IPS-18a (cell line): ENCODE data around the gene TLL2.

Experiments used
- H3K27ac ChIP-seq: one replicate; pipeline ENCODE4 v1.5.1; 2013; ENCODE audit warnings: low read length
- H3K27me3 ChIP-seq: one replicate; pipeline ENCODE4 v1.6.1; 2013; ENCODE audit warnings: mild to moderate bottlenecking, low read length; ENCODE audit not compliant: control insufficient read depth, insufficient read depth
- H3K36me3 ChIP-seq: one replicate; pipeline ENCODE4 v1.6.1; 2013; ENCODE audit warnings: low read depth, low read length; ENCODE audit not compliant: control insufficient read depth
- H3K4me1 ChIP-seq: one replicate; pipeline ENCODE4 v1.6.1; 2013; ENCODE audit warnings: low read depth, low read length; ENCODE audit not compliant: control insufficient read depth
- H3K4me3 ChIP-seq: one replicate; pipeline ENCODE4 v1.5.1; 2013; ENCODE audit warnings: low read length
- H3K9ac ChIP-seq: one replicate; pipeline ENCODE4 v1.6.1; 2013; ENCODE audit warnings: mild to moderate bottlenecking, low read length, moderate library complexity
- H3K9me3 ChIP-seq: one replicate; pipeline ENCODE4 v1.6.1; 2013; ENCODE audit warnings: low read depth, low read length; ENCODE audit not compliant: control insufficient read depth

The TLL2 gene

DNA sequence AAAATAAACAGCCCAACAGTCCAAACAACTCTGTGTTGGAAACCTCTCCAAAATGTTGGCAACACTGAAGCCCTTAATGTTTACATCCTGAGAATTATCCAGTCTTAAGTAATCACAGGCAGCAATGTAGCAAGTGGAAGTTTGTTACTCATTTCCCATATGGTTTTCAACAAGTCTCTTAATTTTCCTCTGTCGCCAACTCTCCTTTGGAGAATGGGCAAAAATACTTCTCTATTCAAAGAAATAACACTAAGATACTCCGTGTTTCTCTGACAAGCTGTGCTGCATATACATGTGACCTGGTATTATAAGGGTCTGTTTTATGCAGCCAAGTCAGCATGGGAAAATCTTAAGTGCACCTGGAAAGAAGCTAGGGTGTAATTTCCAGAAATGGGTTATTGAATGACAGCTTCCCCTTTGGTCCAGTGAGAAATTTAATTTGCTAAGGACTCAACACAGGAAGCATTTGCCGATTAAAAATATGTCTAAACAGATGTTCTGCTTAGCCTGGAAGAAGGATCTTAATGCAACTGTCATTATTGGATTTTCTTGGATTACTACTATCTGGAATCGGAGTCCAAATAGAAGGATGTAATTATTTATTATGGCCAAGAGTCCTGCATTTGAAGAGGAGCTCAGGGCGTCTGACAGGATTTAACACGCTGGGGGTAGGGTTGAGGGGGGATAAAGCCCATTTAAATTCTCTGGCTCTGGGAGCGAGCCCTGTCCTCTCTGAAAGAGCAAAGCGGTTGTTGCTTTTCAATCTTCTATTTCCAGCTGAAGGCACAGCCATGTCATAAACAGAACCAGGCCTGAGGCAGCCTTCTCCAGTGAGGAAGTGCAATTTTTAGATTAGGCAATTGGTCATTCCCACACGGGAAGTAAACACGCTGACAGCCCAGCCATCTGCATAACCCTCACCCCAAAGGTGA is 73.1 kb downstream of the TLL2 start:
- Histone ChIP-seq H3K9me3 (no peaks in the 10 kb centered on the region), H3K9ac (no peak overlapping the region), H3K36me3 (no peaks in the 10 kb centered on the region), H3K4me1 (peaks cover 20% of the 10 kb centered on the region), H3K27ac (no peak overlapping the region), H3K4me3 (no peak overlapping the region), H3K27me3 (no peaks in the 10 kb centered on the region)

GRCh38 chr10:96439725-96440124 is 74.0 kb downstream of the TLL2 start:
- Histone ChIP-seq H3K4me3 (no peak overlapping the region), H3K9ac (no peak overlapping the region), H3K27me3 (no peaks in the 10 kb centered on the region), H3K9me3 (no peaks in the 10 kb centered on the region), H3K36me3 (no peaks in the 10 kb centered on the region), H3K27ac (no peak overlapping the region), H3K4me1 (peaks cover 20% of the 10 kb centered on the region)

GRCh38 chr10:96436035-96436434 is 77.7 kb downstream of the TLL2 start:
- Histone ChIP-seq H3K4me3 (no peak overlapping the region), H3K9ac (no peak overlapping the region), H3K4me1 (peaks cover 6% of the 10 kb centered on the region), H3K9me3 (no peaks in the 10 kb centered on the region), H3K27ac (no peak overlapping the region), H3K36me3 (no peaks in the 10 kb centered on the region), H3K27me3 (no peaks in the 10 kb centered on the region)

GRCh38 chr10:96431211-96431970 is 82.3 kb downstream of the TLL2 start:
- no peak overlapping the region for H3K27ac ChIP-seq
- no peak overlapping the region for H3K4me3 ChIP-seq
- no peaks in the 10 kb centered on the region for H3K9me3 ChIP-seq
- no peaks in the 10 kb centered on the region for H3K4me1 ChIP-seq
- no peaks in the 10 kb centered on the region for H3K36me3 ChIP-seq
- no peak overlapping the region for H3K9ac ChIP-seq
- no peaks in the 10 kb centered on the region for H3K27me3 ChIP-seq

GRCh38 chr10:96427291-96427690 is 86.4 kb downstream of the TLL2 start:
- H3K4me3 ChIP-seq = no peak overlapping the region
- no peaks in the 10 kb centered on the region for H3K36me3 ChIP-seq
- no peaks in the 10 kb centered on the region for H3K27me3 ChIP-seq
- H3K4me1 ChIP-seq = no peaks in the 10 kb centered on the region
- no peak overlapping the region for H3K9ac ChIP-seq
- no peaks in the 10 kb centered on the region for H3K9me3 ChIP-seq
- H3K27ac ChIP-seq = no peak overlapping the region

- H3K27ac ChIP-seq = no peak overlapping the region
- no peaks in the 10 kb centered on the region for H3K9me3 ChIP-seq
- H3K4me1 ChIP-seq = peaks cover 3% of the 10 kb centered on the region
- H3K9ac ChIP-seq = no peak overlapping the region
- no peak overlapping the region for H3K4me3 ChIP-seq
- no peaks in the 10 kb centered on the region for H3K27me3 ChIP-seq
- no peaks in the 10 kb centered on the region for H3K36me3 ChIP-seq
Measured at GRCh38 chr10:96422525-96422924, 91.2 kb downstream of the TLL2 start.

DNA sequence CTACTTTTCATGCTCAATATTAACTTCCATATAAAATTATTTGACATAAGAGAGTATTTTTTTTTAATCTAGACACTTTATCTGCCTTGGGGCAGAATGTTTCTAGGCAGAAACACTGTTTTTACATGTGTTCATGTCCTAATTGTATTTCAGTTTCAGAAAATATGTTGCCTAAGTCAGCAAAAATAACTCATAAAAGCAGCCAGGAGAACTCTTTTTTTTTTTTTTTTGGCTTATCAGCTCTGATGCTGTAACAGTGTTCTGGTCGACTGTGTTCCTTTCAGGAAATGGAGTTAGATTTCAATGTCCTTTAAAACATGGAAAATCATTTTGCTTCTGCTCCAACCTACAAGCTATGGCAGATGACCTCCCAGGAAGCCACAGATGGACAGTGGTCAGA is 91.7 kb downstream of the TLL2 start:
- H3K4me1 ChIP-seq = peaks cover 6% of the 10 kb centered on the region
- no peak overlapping the region for H3K4me3 ChIP-seq
- H3K36me3 ChIP-seq = no peaks in the 10 kb centered on the region
- H3K27me3 ChIP-seq = no peaks in the 10 kb centered on the region
- no peak overlapping the region for H3K27ac ChIP-seq
- H3K9me3 ChIP-seq = no peaks in the 10 kb centered on the region
- H3K9ac ChIP-seq = no peak overlapping the region

DNA sequence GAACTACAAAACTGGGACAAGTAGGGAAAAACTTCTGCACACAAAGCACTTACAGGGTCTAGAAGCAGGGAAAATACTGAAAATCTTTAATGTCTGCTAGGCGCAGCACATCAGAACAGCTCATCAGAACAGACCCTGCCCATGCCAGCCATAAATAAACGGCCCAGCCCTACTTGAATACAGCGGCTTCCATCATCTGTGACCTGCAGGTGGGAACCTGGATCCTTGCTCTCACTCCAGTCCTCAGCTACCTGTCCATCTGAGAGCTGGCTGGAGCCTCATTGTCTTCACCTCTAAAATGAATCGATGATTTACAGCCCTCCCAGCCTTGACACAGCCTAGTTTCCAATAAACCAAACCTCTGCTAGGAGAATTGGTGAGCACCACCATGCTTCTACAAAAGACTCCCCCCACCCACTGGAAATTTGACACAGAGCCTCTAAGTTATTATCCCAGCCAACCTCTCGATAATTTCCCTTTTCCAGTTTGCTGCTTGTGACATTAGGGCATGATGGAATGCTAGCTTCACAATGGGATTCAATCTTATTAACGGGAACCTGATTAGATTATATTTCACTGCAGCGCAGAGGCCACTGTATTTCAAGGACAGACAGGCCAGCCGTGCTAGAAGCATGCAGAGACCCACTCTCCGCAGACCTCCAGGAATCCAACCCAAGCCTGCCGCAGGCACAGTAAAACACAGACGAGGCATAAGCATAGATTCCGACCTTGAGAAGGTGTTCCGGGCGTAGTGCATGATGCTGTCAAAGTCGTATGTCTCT is 93.3 kb downstream of the TLL2 start:
- no peak overlapping the region for H3K9ac ChIP-seq
- H3K27me3 ChIP-seq = no peaks in the 10 kb centered on the region
- no peaks in the 10 kb centered on the region for H3K9me3 ChIP-seq
- H3K27ac ChIP-seq = no peak overlapping the region
- H3K4me1 ChIP-seq = peaks cover 6% of the 10 kb centered on the region
- H3K4me3 ChIP-seq = no peak overlapping the region
- H3K36me3 ChIP-seq = no peaks in the 10 kb centered on the region

GRCh38 chr10:96419351-96419750 is 94.4 kb downstream of the TLL2 start:
- H3K4me1 ChIP-seq = peaks cover 6% of the 10 kb centered on the region
- H3K27ac ChIP-seq = no peak overlapping the region
- H3K27me3 ChIP-seq = no peaks in the 10 kb centered on the region
- H3K4me3 ChIP-seq = no peak overlapping the region
- H3K9me3 ChIP-seq = no peaks in the 10 kb centered on the region
- H3K9ac ChIP-seq = no peak overlapping the region
- H3K36me3 ChIP-seq = no peaks in the 10 kb centered on the region

GRCh38 chr10:96418582-96418981 is 95.1 kb downstream of the TLL2 start:
- H3K9me3 ChIP-seq = no peaks in the 10 kb centered on the region
- no peak overlapping the region for H3K4me3 ChIP-seq
- no peak overlapping the region for H3K9ac ChIP-seq
- peaks cover 6% of the 10 kb centered on the region for H3K4me1 ChIP-seq
- no peaks in the 10 kb centered on the region for H3K27me3 ChIP-seq
- no peak overlapping the region for H3K27ac ChIP-seq
- no peaks in the 10 kb centered on the region for H3K36me3 ChIP-seq

DNA sequence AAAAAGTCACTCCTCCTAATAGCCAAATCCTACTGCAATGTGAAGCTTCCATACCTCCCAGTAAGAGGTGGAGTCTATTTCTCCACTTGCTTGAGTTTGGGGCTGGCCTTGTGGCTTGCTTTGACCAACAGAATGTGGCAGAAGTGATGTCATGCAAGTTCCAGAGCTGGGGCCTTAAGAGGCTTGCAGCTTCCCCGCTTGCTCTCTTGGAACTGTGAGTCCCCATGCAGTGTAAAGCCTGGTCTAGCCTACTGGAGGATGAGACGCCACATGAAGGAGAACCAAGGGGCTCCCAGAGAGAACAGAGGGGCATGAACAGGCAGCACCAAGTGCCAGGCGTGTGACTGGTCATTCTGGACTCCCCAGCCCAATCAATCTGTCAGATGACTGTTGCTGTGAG is 96.3 kb downstream of the TLL2 start:
- no peaks in the 10 kb centered on the region for H3K9me3 ChIP-seq
- H3K9ac ChIP-seq = no peak overlapping the region
- H3K36me3 ChIP-seq = no peaks in the 10 kb centered on the region
- H3K4me1 ChIP-seq = peaks cover 6% of the 10 kb centered on the region
- no peaks in the 10 kb centered on the region for H3K27me3 ChIP-seq
- no peak overlapping the region for H3K4me3 ChIP-seq
- H3K27ac ChIP-seq = no peak overlapping the region
